Stimulated activated CD4-positive, alpha-beta T cell treated with anti-CD3 and anti-CD28 coated beads, Interleukin-1b, Interleukin-23, amount 100 ng/mL, for 4 hours (primary cell): ENCODE data around the gene SSTR5.
"Not testable (repeated sequence)": the region's sequence is repeated elsewhere in the genome, so short reads cannot be mapped to it uniquely, and the experiment has no call there.

Experiments used
- DNase-seq, 2 donors: peaks; one replicate each; pipeline ENCODE4 v3.0.0-alpha.2; 2020; ENCODE audit warnings: low read depth in 2 of 2

Gene SSTR5

DNA sequence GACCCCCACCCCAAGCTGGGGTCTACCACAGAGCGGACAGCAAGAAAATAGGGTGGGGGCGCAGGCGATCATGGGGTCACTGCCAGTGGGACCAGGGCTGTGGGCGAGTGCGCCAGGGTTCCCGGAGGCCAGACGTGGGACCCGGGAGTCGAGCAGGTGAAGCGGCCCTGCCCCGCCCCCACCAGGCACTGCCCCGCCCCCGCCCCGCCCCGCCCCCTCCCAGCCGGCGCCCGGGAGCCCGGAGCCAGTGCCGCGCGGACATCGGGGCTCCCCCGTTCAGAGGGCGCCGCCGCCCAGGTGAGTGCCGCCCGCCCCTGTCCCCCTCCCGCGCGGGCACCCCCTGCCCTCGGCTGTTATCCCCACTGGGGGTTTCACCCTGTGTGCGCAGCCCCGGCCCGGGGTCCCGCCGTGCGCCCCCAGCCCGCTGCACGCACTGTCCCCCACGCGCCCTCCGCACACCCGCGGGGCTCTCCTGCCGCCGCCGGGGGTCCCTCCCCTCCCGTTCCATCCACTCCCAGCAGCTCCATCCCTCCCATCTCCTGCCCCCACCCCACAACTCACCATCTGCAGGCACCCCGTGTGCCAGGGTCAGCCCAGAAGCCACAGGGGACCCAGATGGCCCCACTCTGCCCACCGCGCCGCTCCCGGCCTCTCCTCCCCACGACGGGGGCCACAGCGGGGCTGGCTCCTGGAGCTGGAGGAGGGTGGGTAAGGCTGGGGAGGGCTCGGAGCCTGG is at the start of gene SSTR5:
Gene SSTR5 (plus strand): TSS at position 222 of the 736 bp plus-strand sequence. CDS start 6,122 bp downstream, outside the sequence.
- no peak for DNase-seq

DNA sequence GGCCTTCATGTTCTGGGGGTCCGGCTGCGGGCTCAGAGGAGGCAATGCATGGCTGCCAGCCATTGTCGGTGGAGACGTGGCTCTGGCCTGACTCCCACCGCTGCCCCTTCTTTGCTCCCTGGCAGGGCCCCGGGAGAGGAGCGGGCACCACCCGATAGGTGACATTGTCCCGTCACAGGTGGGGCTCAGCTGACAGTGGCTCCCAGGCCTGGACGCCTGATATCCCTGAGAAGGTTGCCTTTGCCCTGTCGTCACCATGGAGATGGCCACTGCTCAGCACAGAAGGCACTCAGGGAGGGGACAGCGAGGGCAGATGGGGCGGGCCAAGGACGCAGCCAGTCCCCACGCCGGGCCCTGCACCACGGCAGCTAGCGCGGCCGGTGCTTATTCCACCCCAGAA is 48.4 kb upstream of the SSTR5 start:
- DNase-seq = no peak

DNA sequence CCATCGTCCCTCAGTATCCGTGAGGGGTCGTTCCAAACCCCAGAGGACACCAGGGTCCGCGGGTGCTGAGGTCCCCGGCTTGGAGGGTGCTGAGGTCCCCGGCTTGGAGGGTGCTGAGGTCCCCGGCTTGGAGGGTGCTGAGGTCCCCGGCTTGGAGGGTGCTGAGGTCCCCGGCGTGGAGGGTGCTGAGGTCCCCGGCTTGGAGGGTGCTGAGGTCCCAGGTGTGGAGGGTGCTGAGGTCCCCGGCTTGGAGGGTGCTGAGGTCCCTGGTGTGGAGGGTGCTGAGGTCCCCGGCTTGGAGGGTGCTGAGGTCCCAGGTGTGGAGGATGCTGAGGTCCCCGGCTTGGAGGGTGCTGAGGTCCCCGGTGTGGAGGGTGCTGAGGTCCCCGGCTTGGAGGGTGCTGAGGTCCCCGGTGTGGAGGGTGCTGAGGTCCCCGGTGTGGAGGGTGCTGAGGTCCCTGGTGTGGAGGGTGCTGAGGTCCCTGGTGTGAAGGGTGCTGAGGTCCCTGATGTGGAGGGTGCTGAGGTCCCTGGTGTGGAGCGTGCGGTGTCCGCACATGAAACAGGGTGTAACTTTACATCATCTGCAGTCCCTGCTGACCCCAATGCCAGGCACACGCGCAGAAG is 47.3 kb upstream of the SSTR5 start:
- DNase-seq = not testable (repeated sequence)

DNA sequence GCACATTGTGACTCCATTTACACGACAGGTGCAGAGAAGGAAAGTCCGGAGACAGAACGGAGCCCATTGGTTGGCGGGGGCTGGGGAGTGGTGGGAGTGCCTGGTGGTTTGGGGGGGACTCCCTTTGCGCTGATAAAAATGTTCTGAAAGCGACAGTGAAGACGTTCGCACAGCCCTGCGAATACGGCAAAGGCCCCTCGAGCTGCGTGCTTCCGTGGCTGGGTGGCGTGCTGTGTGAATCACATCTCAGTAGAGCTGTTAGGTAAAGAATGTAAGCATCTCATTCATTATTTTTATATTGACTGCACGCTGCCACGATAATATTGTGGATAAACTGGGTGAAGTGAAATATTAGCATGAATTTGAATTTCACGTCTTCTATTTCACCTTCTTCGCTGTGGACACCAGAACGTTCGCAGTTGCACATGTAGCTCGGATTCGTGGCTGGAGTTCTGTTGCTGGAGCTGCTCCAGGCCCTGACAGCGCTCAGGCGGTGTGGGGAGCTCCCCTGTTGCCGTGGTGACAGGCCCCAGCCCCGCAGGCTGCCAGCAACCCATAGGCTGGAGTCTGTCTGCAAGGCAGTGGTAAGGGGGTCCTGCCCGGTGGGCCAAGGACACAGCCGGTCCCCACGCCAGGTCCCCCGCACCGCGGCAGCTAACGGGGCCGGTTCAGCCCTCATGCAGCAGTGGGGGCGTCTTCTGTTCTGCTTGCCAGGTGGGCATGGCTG is 46.3 kb upstream of the SSTR5 start:
- DNase-seq = no peak

DNA sequence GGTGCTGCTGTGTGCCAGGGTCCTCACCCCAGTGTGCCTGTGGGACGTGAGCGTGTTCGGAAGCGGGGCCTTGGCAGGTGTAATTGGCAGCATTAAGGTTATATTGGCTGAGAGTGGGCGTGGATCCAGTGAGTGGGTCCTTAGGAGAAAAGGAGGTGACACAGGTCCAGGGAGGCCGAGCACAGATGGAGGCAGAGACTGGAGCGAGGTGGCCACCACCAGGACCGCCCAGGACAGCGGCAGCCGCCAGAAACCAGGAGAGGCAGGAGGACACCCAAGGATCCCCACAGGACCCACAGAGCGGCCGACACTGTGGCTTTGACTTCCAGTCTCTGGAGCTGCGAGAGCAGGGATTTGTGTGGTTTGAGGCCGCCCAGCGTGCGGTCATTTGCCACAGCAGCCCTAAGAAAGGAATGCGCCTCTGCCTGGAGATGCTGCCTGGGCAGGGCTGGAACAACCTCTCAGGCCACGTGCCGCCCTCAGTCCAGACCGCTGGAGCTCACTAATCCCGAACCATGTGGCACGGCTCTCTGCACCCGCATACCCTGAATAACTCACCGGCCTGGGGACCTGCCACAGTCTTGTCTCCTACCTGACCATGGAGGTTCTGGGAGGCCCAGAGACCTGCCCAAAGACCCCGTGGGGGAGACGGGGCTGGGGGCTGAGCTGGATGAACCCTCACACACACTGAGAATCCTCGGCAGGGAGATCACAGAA is 45.6 kb upstream of the SSTR5 start:
- no peak for DNase-seq

DNA sequence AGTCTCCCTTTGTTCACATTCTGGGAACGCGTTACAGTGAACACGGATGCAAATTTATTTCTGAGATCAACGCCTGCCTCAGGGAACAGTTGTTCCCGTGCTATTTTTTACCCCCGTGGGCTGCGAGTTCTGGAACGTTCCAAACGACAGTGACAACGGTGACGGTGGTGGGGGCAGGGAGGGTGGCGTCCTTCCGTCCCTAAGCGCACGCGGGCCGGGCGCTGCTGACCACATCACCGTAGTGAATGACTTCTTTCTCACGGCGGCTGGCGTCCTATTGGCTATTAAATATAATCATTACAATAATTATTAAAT is 45.1 kb upstream of the SSTR5 start:
- no peak for DNase-seq

DNA sequence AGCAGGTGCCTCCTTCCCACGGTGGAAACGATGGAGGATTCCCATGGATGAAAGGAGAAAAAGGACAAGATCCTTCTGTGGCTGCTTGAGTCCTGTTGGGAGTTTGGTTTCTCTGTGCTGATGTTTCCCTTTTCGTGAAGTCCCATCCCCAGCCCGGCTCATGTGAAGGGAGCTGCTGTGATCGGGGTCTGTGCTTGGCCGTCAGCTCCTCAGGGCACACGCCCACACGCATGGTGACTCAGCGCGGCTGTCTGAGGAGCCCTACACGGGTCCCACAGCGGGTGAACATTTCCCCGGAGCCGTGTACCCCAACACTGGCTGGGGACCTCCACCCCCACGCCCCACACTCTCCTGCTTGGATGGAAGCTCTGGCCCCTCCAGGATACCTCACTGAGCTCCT is 44.5 kb upstream of the SSTR5 start:
- DNase-seq = no peak

DNA sequence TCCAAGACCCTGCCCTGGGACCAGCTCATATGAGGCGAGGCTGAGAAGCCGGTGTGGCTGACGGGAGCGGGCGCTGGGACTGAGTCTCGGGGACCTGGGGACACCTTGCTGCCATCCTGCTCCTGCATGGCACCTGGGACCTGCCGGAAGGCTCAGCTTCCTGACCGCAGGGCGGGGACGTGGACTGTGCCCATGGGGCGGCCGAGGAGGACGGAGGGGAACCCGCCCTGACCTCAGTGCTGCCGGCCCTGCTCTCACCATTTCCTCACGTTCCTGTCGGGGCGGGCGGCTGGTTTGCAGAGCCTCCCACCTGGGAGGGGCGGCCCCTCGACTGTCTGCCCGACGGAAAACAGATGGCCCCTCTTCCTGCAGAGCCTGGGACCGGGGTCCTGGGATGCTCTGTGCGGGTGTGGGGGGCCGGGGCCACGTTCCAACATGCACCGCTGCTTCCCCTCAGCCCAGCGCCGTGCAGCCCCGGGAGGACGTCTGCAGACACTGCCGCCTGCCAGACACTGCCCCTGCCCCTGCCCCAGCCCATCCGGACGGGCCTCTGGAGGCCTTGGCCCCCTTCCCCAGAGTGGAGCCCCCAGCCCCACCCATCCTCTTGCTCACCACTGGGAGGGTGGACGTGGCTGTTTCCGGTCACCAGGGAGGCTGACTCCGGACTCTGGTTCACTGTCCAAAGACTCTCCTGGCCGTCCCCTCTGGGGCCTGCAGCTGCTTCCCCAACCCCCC is 43.9 kb upstream of the SSTR5 start:
- no peak for DNase-seq

DNA sequence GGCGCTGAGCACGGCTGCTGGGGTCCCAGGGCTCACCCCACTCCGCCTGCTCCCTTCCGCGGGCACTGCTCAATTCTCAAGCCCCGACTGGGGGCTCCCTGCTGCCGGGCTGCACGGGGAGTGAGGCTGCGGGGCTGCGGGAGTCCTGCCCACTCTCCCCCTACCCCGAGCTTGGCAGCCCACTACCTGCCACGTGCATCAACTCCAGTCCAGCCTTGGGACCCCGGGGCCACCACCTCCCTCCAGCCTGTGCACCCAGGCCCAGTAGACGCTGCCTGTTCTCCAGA is 43.3 kb upstream of the SSTR5 start:
- DNase-seq = no peak

DNA sequence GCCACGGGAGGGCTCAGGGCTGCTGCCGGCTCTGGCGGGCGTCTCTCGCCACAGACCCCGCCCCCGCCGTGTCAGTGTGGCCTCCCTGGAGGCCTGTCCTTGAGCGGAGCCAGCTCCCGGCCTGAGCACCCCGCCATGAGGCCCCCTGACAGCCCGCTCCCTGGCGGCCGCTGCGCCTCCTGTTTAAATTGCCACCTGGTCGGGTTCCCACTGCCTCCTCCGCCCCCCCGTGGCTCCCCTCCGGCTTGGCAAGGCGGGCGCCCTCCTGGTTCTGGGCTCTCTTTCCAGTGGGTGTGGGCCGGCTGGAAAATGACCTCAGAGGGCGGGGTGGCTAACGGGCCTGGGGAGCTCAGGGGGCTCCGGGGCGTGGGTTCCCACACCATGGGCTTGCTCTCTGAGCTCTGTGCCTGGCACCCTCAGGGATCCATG is 42.1 kb upstream of the SSTR5 start:
- DNase-seq = no peak

DNA sequence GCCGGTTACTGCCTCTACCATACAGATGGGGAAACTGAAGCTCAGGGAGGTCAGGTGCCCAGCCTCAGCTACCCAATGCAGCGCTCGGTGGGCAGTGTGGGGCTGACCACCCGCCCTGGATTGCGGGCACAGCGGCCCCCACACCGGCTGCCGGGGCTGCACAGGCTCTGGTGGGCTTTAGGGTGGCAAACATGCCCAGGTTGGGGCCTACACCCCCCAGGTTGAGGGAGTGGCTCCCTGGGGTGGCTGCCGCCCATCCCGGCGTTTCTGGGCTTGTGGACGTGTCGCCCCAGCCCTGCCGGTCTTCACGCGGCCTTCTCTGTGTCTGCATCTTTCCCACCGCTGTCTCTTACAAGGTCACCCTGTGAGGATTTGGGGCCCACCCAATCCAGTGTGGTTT is 40.9 kb upstream of the SSTR5 start:
- DNase-seq = no peak

DNA sequence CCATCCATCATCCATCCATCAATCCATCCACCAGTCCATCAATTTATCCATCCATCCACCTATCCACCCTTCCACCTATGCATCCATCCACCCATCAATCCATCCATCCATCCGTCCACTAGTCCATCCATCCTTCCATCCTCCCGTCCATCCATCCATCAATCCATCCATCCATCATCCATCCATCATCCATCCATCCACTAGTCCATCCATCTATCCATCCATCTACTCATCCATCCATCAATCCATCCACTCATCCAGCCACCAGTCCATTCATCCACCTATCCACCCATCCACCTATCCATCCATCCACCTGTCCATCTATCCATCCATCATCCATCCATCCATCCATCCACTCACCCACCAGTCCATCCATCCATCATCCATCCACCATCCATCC is 39.9 kb upstream of the SSTR5 start:
- no peak for DNase-seq

DNA sequence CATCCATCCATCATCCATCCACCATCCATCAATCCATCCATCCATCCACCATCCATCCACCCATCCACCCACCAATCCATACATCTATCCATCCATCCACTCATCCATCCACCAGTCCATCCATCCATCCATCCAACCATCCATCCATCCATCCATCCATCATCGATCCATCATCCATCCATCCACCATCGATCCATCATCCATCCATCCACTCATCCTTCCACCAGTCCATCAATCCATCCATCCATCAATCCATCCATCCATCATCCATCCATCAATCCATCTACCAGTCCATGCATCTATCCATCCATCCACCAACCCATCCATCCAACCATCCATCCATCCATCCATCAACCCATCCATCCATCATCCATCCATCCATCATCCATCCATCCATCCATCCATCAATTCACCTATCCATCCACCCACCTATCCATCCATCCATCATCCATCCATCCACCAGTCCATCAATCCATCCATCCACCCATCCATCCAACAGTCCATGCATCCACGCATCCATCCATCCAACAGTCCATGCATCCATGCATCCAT is 39.3 kb upstream of the SSTR5 start:
- no peak for DNase-seq

DNA sequence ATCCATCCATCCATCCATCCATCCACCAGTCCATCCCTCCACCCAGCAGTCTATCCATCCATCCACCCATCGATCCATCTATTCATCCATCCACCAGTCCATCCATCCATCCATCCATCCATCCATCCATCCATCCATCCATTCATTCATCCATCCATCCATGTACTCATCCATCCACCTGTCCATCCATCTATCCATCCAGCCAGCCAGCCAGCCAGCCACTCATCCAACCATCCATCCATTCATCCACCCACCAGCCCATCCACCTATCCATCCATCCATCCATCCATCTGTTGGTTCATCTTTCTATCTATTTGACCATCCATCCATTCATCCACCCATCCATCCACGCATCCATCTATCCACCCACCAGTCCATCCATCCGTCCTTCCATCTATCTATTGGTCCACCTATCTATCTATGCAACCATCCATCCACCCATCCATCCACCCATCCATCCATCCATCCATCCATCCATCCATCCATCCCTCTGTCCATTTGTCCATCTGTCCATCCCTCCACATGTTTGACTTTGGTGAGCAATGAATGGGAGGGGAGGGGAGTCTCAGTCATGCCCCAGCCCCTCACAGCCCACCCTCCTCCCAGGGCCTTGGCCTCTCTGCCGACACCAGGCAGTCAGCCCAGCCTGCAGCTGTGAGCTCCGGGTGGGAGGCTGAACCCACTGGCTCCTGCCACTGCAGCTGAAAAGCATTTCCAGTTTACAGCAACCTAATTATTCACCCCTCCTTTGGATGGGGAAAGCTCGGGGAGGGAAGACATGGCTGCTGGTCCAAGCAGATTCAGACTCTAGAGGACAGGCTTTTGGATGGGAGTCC is 38.1 kb upstream of the SSTR5 start:
- DNase-seq = no peak

DNA sequence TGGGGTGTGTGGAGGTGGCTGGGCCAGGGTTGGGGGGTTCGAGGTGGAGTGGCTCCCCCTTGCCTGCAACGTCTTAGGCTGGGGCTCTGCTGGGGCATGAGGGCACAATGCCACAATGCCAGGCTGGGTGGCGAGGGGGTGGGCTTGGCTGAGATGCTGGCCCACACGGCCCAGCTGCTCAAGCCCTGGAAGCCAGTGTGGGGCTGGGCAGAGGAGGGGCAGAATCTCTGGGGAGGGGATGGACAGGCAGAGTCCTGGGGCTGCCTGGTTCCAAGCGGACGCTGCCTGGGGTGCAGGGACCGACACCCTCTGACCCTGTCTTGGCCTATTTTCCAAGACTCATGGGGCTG is 37.5 kb upstream of the SSTR5 start:
- no peak for DNase-seq

DNA sequence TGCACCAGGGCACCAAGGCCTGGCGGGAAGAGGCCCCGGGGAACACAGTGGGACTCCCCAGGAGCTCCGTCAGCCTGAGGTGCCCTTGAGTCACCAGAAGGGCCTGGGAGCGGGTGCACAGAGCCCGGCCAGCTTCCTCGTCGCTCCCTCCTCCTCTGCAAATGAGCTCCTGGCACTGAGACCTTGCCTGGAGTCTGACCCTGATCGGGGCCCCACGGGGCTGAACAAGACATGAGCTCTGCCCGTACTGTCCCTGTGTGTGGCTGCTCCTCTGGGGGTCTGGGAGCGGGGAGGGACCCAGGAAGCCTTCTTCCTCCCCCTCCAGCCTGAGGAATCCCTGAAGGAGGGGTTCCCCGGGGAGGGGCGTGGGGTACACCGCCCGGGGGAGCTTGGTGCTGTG is 36.4 kb upstream of the SSTR5 start:
- DNase-seq = no peak

DNA sequence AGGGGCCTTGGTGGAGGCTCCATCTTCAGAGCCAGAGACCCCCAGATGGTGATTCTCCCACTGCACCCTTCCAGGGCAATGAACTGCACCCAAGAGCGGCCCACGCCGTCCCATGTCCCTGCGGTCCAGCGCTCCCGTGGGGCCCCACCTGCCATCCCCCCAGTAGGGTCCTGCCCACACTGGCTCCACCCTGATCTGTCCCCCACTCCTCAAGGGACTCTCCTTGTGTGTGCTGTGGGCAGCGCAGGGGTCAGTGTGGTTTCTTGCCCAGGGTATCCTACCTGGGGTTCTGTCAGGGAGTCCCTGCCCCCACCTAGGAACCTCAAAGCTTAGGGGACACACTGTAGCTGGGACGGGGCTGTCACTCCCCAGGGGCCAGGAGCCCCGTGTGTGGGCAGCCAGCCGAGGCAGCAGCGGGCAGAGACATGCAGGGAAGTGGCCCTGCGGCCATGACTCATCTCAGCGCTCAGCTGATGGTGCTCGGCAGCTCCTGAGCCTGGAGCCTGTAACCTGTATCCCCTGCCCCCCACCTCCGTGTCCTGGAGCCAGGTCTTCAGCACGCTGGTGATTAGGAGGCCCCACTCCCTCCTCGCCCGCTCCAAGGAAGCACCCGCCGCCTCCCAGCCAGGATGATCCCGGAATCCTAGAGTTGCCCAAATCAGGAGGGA is 35.7 kb upstream of the SSTR5 start:
- no peak for DNase-seq

DNA sequence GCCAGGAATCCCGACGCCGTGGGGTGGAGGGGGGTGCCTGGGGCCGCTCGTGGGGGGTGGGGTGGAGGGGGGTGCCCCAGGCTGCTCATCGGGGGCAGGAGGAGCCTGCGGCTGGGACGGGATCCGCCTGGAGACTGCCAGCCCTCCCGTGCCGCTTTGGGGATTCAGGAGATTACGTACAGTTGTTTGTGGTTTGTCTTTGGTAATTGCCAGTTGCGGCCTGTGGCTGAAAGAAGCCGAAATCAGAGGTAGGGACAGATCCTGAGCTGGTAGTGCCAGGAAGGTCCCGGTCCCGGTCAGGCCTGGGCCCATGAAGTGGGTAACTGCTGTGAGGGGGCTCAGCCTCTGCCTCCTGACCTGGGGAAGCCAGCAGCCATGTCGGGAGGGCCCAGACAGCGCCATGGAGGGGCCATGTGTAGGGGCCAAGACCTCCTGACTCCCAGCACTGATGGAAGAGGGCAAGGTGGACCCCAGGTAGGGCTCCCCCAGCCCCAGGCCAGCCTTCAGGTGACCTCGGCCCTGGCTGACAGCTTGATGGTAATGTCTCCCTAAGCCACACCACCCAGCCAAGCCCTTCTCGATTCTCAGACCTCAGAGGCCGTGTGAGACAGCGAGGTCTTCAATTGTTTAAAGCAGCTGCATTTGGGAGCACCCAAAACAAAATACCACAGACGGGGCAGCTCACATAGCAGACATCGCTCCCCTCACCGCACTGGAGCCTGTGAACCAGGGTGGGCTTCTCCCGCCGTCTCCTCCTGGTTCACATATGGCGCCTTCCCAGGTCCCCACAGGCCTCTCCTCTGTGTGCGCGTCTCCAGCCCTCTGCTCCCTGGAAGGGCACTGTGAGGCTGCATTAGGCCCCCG is 34.9 kb upstream of the SSTR5 start:
- DNase-seq = no peak

DNA sequence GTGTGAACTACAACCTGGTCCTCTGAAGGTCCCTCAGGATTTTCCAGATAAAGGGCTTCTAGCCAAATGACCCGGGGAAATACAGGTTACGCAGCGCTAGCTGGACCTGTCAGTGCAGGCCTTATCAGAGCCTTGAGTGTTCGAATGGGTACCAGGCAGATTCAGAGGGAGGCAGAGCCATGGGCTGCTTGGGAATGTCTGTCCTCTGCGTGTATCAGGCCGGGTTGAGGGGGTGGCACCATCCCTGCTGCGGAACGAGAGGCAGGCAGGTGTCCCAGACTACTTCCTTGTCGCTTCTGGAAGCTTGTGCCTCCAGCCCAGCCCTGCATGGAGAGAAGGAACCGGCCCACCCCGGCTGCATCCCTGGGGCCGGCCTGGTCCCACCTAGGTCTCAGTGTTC is 33.6 kb upstream of the SSTR5 start:
- DNase-seq = no peak
